A673 (cell line): ENCODE measurements around the gene RPS19. TPM values are rescaled to one million over a fixed set of nuclear protein-coding genes. Genes with fewer than 3 reads are reported as not detected.

ENCODE experiments used
- BruUV-seq: library from RNA; stranded (reverse); fragments of 400-500 nt; replicated peaks from 2 replicates; lab custom pipeline; 2021; lab: Mats Ljungman, UMichigan
- CTCF ChIA-PET: fragments of 300-600 bp; sonication (Branson Sonifier 250); formaldehyde crosslinking; loops from one replicate; lab custom pipeline; 2022; ENCODE audit warnings: antibody characterized with exemption; lab: Charles Lee
- POLR2A ChIA-PET: fragments of 300-600 bp; sonication (Branson Sonifier 250); formaldehyde crosslinking; loops from one replicate; lab custom pipeline; 2022; ENCODE audit warnings: antibody characterized with exemption; ENCODE audit not compliant: low non-redundant PET; lab: Charles Lee
- DNase-seq: peaks from one replicate; pipeline ENCODE4 v3.0.0-alpha.2; 2015; ENCODE audit warnings: low spot score
- H3K27ac ChIP-seq: fragments of 200-600 bp; sonication (generic); 2 replicates; pipeline ENCODE4 v1.5.1; 2016; ENCODE audit warnings: mixed run types, low read depth, mild to moderate bottlenecking, mixed read lengths, antibody characterized with exemption, low read length; ENCODE audit not compliant: poor library complexity, severe bottlenecking
- H3K27me3 ChIP-seq: fragments of 200-600 bp; sonication (generic); replicated peaks from 2 replicates; pipeline ENCODE4 v1.6.1; 2017; ENCODE audit warnings: mixed run types, low read depth, mild to moderate bottlenecking, mixed read lengths, antibody characterized with exemption, low read length; ENCODE audit not compliant: insufficient read depth, poor library complexity
- H3K36me3 ChIP-seq: fragments of 200-600 bp; sonication (generic); 2 replicates; pipeline ENCODE4 v1.6.1; 2016; ENCODE audit warnings: mixed run types, mild to moderate bottlenecking, mixed read lengths, antibody characterized with exemption, low read length; ENCODE audit not compliant: insufficient read depth, poor library complexity, severe bottlenecking
- H3K4me1 ChIP-seq: fragments of 200-600 bp; sonication (generic); 2 replicates; pipeline ENCODE4 v1.6.1; 2017; ENCODE audit warnings: mixed run types, mild to moderate bottlenecking, mixed read lengths, antibody characterized with exemption, low read length; ENCODE audit not compliant: insufficient read depth, poor library complexity, severe bottlenecking
- H3K4me3 ChIP-seq: fragments of 200-600 bp; sonication (generic); 2 replicates; pipeline ENCODE4 v1.5.1; 2016; ENCODE audit warnings: low read depth, mixed run types, mild to moderate bottlenecking, mixed read lengths, low read length; ENCODE audit not compliant: poor library complexity, severe bottlenecking
- H3K9me3 ChIP-seq: fragments of 200-600 bp; sonication (generic); 2 replicates; pipeline ENCODE4 v1.6.1; 2016; ENCODE audit warnings: mixed run types, low read depth, mild to moderate bottlenecking, mixed read lengths, antibody characterized with exemption, low read length; ENCODE audit not compliant: poor library complexity, severe bottlenecking
- CTCF ChIP-seq: fragments of 300-800, 200-600 bp; sonication (generic); conservative IDR thresholded peaks from 2 replicates; pipeline ENCODE4 v1.5.1; 2017; ENCODE audit warnings: low read depth, mild to moderate bottlenecking, antibody characterized with exemption, low read length, moderate library complexity, mixed read lengths
- EZH2 ChIP-seq: fragments of 200-600 bp; sonication (generic); IDR thresholded peaks from 2 replicates; pipeline ENCODE4 v1.6.1; 2017; ENCODE audit warnings: borderline replicate concordance, low read depth, mild to moderate bottlenecking, mixed read lengths, antibody characterized with exemption, low read length; ENCODE audit not compliant: poor library complexity, severe bottlenecking
- intact Hi-C: fragments of 100-400 bp; cut with micrococcal nuclease; formaldehyde crosslinking; loops from one replicate; pipeline ENCODE4 v1.10.0; 2022; ENCODE audit not compliant: unreplicated experiment
- total RNA-seq: library from RNA; stranded (reverse); gene quantifications from 2 replicates; pipeline ENCODE4 v1.2.3, GENCODE V29; 2021

RPS19 gene
- total RNA-seq, 1 experiment from 2014 or later: 2,559 TPM

GRCh38 chr19:41848666-41849065 is 11.4 kb upstream of the RPS19 start:
- POLR2A ChIA-PET: no interaction called here
- Histone ChIP-seq H3K9me3 (no peaks in the 10 kb centered on the region), H3K4me3 (no peak overlapping the region), H3K27me3 (peaks cover 8% of the 10 kb centered on the region), H3K4me1 (no peaks in the 10 kb centered on the region), H3K27ac (no peak overlapping the region), H3K36me3 (no peaks in the 10 kb centered on the region)
- intact Hi-C loops: no loop called here
- CTCF ChIA-PET: no interaction called here
- DNase-seq: no peak
- BruUV-seq: no TSS peak
- no peak for TF ChIP-seq EZH2
- no peak for TF ChIP-seq CTCF

GRCh38 chr19:41849067-41849466 is 11.0 kb upstream of the RPS19 start:
- peaks cover 8% of the 10 kb centered on the region for H3K27me3 ChIP-seq
- no peaks in the 10 kb centered on the region for H3K36me3 ChIP-seq
- TF ChIP-seq CTCF (no peak), EZH2 (no peak)
- H3K4me3 ChIP-seq: no peak overlapping the region
- intact Hi-C loops: no loop called here
- CTCF ChIA-PET: no interaction called here
- no peak for DNase-seq
- no peaks in the 10 kb centered on the region for H3K9me3 ChIP-seq
- POLR2A ChIA-PET: no interaction called here
- no peaks in the 10 kb centered on the region for H3K4me1 ChIP-seq
- BruUV-seq: no TSS peak
- H3K27ac ChIP-seq: no peak overlapping the region

- intact Hi-C loops: no loop called here
- no peak overlapping the region for H3K27ac ChIP-seq
- H3K9me3 ChIP-seq: no peaks in the 10 kb centered on the region
- H3K27me3 ChIP-seq: peaks cover 8% of the 10 kb centered on the region
- no peaks in the 10 kb centered on the region for H3K4me1 ChIP-seq
- no TSS peak for BruUV-seq
- ChIA-PET CTCF (interaction anchor here (1.0 kb wide), 1 partner anchor 15 kb away, joined by 3 read pairs; no protein-coding TSS in a partner anchor), POLR2A (no interaction called here)
- no peak overlapping the region for H3K4me3 ChIP-seq
- no peak for DNase-seq
- no peaks in the 10 kb centered on the region for H3K36me3 ChIP-seq
- TF ChIP-seq CTCF (no peak), EZH2 (no peak)
Measured at GRCh38 chr19:41850381-41850780, 9.7 kb upstream of the RPS19 start.
